Chondrocyte (in vitro differentiated cells): ENCODE results near the gene DOCK2. TPM values are rescaled to one million over a fixed set of nuclear protein-coding genes. Genes with fewer than 3 reads are reported as not detected.
A peak's percentile ranks its signal among the peaks of the same experiment; 100 is the strongest.
"Not testable (repeated sequence)": the region's sequence is repeated elsewhere in the genome, so short reads cannot be mapped to it uniquely, and the experiment has no call there.

Source experiments
- DNase-seq: peaks from one replicate; pipeline ENCODE4 v3.0.0; 2021; ENCODE audit warnings: mixed read lengths, low spot score
- H3K27ac Mint-ChIP-seq: one replicate; pipeline ENCODE4 v1.8.0; 2021; ENCODE audit warnings: mild to moderate bottlenecking, moderate library complexity, mixed read lengths; ENCODE audit not compliant: unreplicated experiment
- H3K27me3 Mint-ChIP-seq: 2 replicates; pipeline ENCODE4 v1.8.0; 2021; ENCODE audit warnings: low read depth, mixed read lengths
- H3K36me3 Mint-ChIP-seq: 2 replicates; pipeline ENCODE4 v1.8.0; 2021; ENCODE audit warnings: low read depth, mixed read lengths
- H3K4me1 Mint-ChIP-seq: 2 replicates; pipeline ENCODE4 v1.8.0; 2021; ENCODE audit warnings: low read depth, mild to moderate bottlenecking, mixed read lengths
- H3K4me3 Mint-ChIP-seq: one replicate; pipeline ENCODE4 v1.8.0; 2021; ENCODE audit warnings: mild to moderate bottlenecking, moderate library complexity, mixed read lengths; ENCODE audit not compliant: unreplicated experiment
- H3K9me3 Mint-ChIP-seq: 2 replicates; pipeline ENCODE4 v1.8.0; 2021; ENCODE audit warnings: low read depth, mixed read lengths
- CTCF ChIP-seq: fragments of 200-600 bp; sonication (generic); IDR thresholded peaks from 2 replicates; pipeline ENCODE4 v1.5.0; 2021; ENCODE audit warnings: antibody characterized with exemption, mild to moderate bottlenecking, moderate library complexity
- total RNA-seq: library from RNA; stranded (reverse); gene quantifications from 3 replicates; pipeline ENCODE4 v1.2.1, GENCODE V29; 2021

The DOCK2 gene
- total RNA-seq, 1 donor from 2014 or later, result 3.1 TPM

- H3K9me3 Mint-ChIP-seq, result no peaks in the 10 kb centered on the region
Measured at GRCh38 chr5:169803077-169803981, 166.3 kb downstream of the DOCK2 start.

GRCh38 chr5:169804861-169805260, 167.8 kb downstream of the DOCK2 start:
- peaks cover 5% of the 10 kb centered on the region for H3K27me3 Mint-ChIP-seq
- peaks cover 32% of the 10 kb centered on the region for H3K4me1 Mint-ChIP-seq
- no peak for TF ChIP-seq CTCF
- no peak for DNase-seq
- H3K4me3 Mint-ChIP-seq, result no peak overlapping the region
- H3K27ac Mint-ChIP-seq, result peak overlapping the region; percentile 50
- no peaks in the 10 kb centered on the region for H3K36me3 Mint-ChIP-seq
- no peaks in the 10 kb centered on the region for H3K9me3 Mint-ChIP-seq

More at GRCh38 chr5:169803077-169803981, 166.3 kb downstream of the DOCK2 start:
- no peak for TF ChIP-seq CTCF
- no peak overlapping the region for H3K4me3 Mint-ChIP-seq
- peak overlapping the region; percentile 57 for H3K27ac Mint-ChIP-seq
- H3K27me3 Mint-ChIP-seq, result no peaks in the 10 kb centered on the region
- DNase-seq, result no peak
- H3K36me3 Mint-ChIP-seq, result no peaks in the 10 kb centered on the region
- H3K4me1 Mint-ChIP-seq, result peaks cover 32% of the 10 kb centered on the region

- H3K4me1 Mint-ChIP-seq, result peaks cover 32% of the 10 kb centered on the region
- DNase-seq, result no peak
- no peaks in the 10 kb centered on the region for H3K36me3 Mint-ChIP-seq
- no peaks in the 10 kb centered on the region for H3K9me3 Mint-ChIP-seq
- peak; percentile 57 for TF ChIP-seq CTCF
- no peak overlapping the region for H3K4me3 Mint-ChIP-seq
- peaks cover 5% of the 10 kb centered on the region for H3K27me3 Mint-ChIP-seq
- no peak overlapping the region for H3K27ac Mint-ChIP-seq
Measured at GRCh38 chr5:169805527-169805934, 168.5 kb downstream of the DOCK2 start.

- Mint-ChIP-seq H3K4me1 (peaks cover 32% of the 10 kb centered on the region), H3K36me3 (no peaks in the 10 kb centered on the region), H3K9me3 (no peaks in the 10 kb centered on the region), H3K4me3 (no peak overlapping the region), H3K27me3 (peaks cover 5% of the 10 kb centered on the region), H3K27ac (no peak overlapping the region)
- no peak for TF ChIP-seq CTCF
- DNase-seq, result no peak
Measured at GRCh38 chr5:169805937-169806700, 169.0 kb downstream of the DOCK2 start.

- H3K4me1 Mint-ChIP-seq, result peaks cover 25% of the 10 kb centered on the region
- H3K36me3 Mint-ChIP-seq, result no peaks in the 10 kb centered on the region
- no peak for DNase-seq
- no peak for TF ChIP-seq CTCF
- H3K27me3 Mint-ChIP-seq, result peaks cover 5% of the 10 kb centered on the region
- no peak overlapping the region for H3K27ac Mint-ChIP-seq
- no peak overlapping the region for H3K4me3 Mint-ChIP-seq
- no peaks in the 10 kb centered on the region for H3K9me3 Mint-ChIP-seq
Measured at GRCh38 chr5:169808118-169808581, 171.1 kb downstream of the DOCK2 start.

- not testable (repeated sequence) for H3K4me3 Mint-ChIP-seq, H3K36me3 Mint-ChIP-seq, H3K27ac Mint-ChIP-seq, DNase-seq, H3K27me3 Mint-ChIP-seq, H3K9me3 Mint-ChIP-seq
- H3K4me1 Mint-ChIP-seq, result peaks cover 17% of the 10 kb centered on the region
Measured at GRCh38 chr5:169808880-169809279, 171.8 kb downstream of the DOCK2 start.
